DND-41 (cell line): ENCODE data around the gene LAD1.

Experiments
- EZH2 ChIP-seq: IDR thresholded peaks from 3 replicates; pipeline ENCODE4 v1.6.1; 2012; ENCODE audit warnings: borderline replicate concordance, low read depth, mild to moderate bottlenecking, moderate library complexity, low read length, inconsistent platforms; ENCODE audit not compliant: severe bottlenecking
- TF ChIP-seq, protein P1 (sequence below): IDR thresholded peaks from 2 replicates; pipeline ENCODE4 v1.5.1; 2012; ENCODE audit warnings: borderline replicate concordance, low read length, moderate library complexity, mild to moderate bottlenecking; ENCODE audit not compliant: poor library complexity, severe bottlenecking; ENCODE audit errors: extremely low read depth

DNA sequence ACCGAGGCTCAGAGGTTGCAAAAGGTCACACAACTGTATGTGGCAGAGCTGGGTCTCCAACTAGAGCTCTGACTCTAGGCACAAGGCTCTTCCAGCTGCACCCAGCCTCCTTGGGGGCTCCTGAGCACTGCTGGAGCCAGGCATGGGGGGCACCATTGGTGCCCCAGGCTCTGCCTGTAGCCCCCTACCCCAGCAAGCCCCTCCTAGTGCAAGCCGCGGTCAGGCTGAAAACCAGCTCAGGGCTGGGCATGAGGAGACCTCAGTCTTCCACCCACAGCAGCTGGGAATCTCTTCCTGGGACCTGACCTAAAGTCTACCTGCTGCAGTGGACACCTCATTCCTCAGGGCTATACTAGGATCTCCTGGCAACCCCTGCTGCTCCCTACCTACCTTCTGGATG, 36.2 kb downstream of the LAD1 start:
- TF ChIP-seq, protein P1, sequence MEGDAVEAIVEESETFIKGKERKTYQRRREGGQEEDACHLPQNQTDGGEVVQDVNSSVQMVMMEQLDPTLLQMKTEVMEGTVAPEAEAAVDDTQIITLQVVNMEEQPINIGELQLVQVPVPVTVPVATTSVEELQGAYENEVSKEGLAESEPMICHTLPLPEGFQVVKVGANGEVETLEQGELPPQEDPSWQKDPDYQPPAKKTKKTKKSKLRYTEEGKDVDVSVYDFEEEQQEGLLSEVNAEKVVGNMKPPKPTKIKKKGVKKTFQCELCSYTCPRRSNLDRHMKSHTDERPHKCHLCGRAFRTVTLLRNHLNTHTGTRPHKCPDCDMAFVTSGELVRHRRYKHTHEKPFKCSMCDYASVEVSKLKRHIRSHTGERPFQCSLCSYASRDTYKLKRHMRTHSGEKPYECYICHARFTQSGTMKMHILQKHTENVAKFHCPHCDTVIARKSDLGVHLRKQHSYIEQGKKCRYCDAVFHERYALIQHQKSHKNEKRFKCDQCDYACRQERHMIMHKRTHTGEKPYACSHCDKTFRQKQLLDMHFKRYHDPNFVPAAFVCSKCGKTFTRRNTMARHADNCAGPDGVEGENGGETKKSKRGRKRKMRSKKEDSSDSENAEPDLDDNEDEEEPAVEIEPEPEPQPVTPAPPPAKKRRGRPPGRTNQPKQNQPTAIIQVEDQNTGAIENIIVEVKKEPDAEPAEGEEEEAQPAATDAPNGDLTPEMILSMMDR, result no peak
- no peak for TF ChIP-seq EZH2
